PC-3 (cell line): Measurements from ENCODE around the gene SLC10A4. TPM values are rescaled to one million over a fixed set of nuclear protein-coding genes. Genes with fewer than 3 reads are reported as not detected.

ENCODE experiments used
- ATAC-seq: fragments of 200-7000 bp; cut with Tn5 transposase; 2 replicates; pipeline ENCODE4 v1.9.1; 2020; ENCODE audit warnings: mild to moderate bottlenecking, moderate library complexity
- BruUV-seq: library from RNA; stranded (reverse); fragments of 400-500 nt; replicated peaks from 2 replicates; lab custom pipeline; 2021; lab: Mats Ljungman, UMichigan
- CTCF ChIA-PET: fragments of 300-600 bp; sonication (Branson Sonifier 250); formaldehyde crosslinking; loops from one replicate; lab custom pipeline; 2022; ENCODE audit warnings: antibody characterized with exemption; lab: Charles Lee
- POLR2A ChIA-PET: fragments of 300-600 bp; sonication (Branson Sonifier 250); formaldehyde crosslinking; loops from one replicate; lab custom pipeline; 2022; ENCODE audit warnings: antibody characterized with exemption; ENCODE audit not compliant: unreplicated experiment; lab: Charles Lee
- DNase-seq: peaks from one replicate; pipeline ENCODE4 v3.0.0-alpha.2; 2015
- H2AFZ ChIP-seq: fragments of 300-600 bp; sonication (generic); 2 replicates; pipeline ENCODE4 v1.6.0; 2016; ENCODE audit warnings: antibody characterized with exemption, low read length
- H3F3A ChIP-seq: fragments of 300-600 bp; sonication (generic); one replicate; pipeline ENCODE4 v1.6.0; 2017; ENCODE audit warnings: antibody characterized with exemption, low read length, control low read depth, mild to moderate bottlenecking; ENCODE audit not compliant: unreplicated experiment
- H3K27ac ChIP-seq: fragments of 300-600 bp; sonication (generic); 2 replicates; pipeline ENCODE4 v1.5.1; 2016; ENCODE audit warnings: mild to moderate bottlenecking, low read length
- H3K27me3 ChIP-seq: fragments of 300-600 bp; sonication (generic); 2 replicates; pipeline ENCODE4 v1.6.1; 2016; ENCODE audit warnings: low read length, mixed read lengths
- H3K36me3 ChIP-seq: fragments of 300-600 bp; sonication (generic); 2 replicates; pipeline ENCODE4 v1.6.1; 2016; ENCODE audit warnings: low read depth, mixed run types, low read length, mixed read lengths
- H3K4me1 ChIP-seq: fragments of 300-600 bp; sonication (generic); 2 replicates; pipeline ENCODE4 v1.5.1; 2016; ENCODE audit warnings: low read length; ENCODE audit not compliant: insufficient read depth
- H3K4me2 ChIP-seq: fragments of 300-600 bp; sonication (generic); 2 replicates; pipeline ENCODE4 v1.6.0; 2016; ENCODE audit warnings: low read length
- H3K4me3 ChIP-seq: fragments of 300-600 bp; sonication (generic); 2 replicates; pipeline ENCODE4 v1.5.1; 2016; ENCODE audit warnings: mild to moderate bottlenecking, low read length, mixed read lengths
- H3K79me2 ChIP-seq: fragments of 300-600 bp; sonication (generic); 2 replicates; pipeline ENCODE4 v1.6.1; 2017; ENCODE audit warnings: low read length, mixed read lengths
- H3K9ac ChIP-seq: fragments of 300-600 bp; sonication (generic); 2 replicates; pipeline ENCODE4 v1.6.0; 2016; ENCODE audit warnings: mild to moderate bottlenecking, low read length
- H3K9me2 ChIP-seq: fragments of 300-600 bp; sonication (generic); replicated peaks from 2 replicates; pipeline ENCODE4 v1.6.1; 2016; ENCODE audit warnings: mixed run types, low read length, mixed read lengths
- H3K9me3 ChIP-seq: fragments of 300-600 bp; sonication (generic); 2 replicates; pipeline ENCODE4 v1.6.1; 2016; ENCODE audit warnings: low read length, mixed read lengths
- H4K20me1 ChIP-seq: fragments of 300-600 bp; sonication (generic); 2 replicates; pipeline ENCODE4 v1.6.1; 2016; ENCODE audit warnings: low read length, mixed read lengths
- EZH2 ChIP-seq: fragments of 300-600 bp; sonication (generic); IDR thresholded peaks from one replicate; pipeline ENCODE4 v1.6.1; 2017; ENCODE audit warnings: antibody characterized with exemption, mild to moderate bottlenecking, low read length; ENCODE audit not compliant: unreplicated experiment
- EZH2phosphoT487 ChIP-seq: fragments of 300-600 bp; sonication (generic); IDR thresholded peaks from 2 replicates; pipeline ENCODE4 v1.6.1; 2018; ENCODE audit warnings: mild to moderate bottlenecking, antibody characterized with exemption, low read length, borderline replicate concordance
- intact Hi-C: fragments of 100-400 bp; cut with micrococcal nuclease; formaldehyde crosslinking; loops from 2 replicates; pipeline ENCODE4 v1.9.0; 2023
- total RNA-seq: library from RNA; depleted of rRNA; stranded (reverse); fragments of >200 nt; gene quantifications from 2 replicates; pipeline ENCODE4 v1.2.3, GENCODE V29; 2014
- TF ChIP-seq, protein P1 (sequence below): fragments of 300-600 bp; sonication (generic); conservative IDR thresholded peaks from 2 replicates; pipeline ENCODE4 v1.5.1; 2017; ENCODE audit warnings: antibody characterized with exemption, low read depth, mild to moderate bottlenecking, low read length

SLC10A4 gene
- total RNA-seq, 1 experiment from 2014 or later: not detected

DNA sequence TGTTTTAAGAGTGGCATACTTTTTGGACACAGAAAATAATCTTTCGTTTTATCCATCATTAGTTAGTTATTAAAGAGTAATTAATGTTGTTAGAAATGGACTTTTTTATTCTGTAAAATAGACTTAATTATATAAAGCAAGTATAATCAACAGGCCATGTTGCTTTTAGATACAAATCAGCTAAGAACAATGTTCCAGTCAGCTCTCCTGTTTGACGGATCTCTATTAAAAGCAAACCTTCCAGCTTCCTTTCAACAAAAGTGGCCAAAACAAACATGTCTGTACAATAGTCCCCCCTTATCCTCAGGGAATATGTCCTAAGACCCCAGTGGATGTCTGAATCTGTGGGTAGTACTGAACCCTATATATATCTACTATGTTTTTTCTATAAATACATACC lies 4.9 kb upstream of the SLC10A4 start:
- H3K27ac ChIP-seq: no peak overlapping the region
- TF ChIP-seq EZH2: no peak
- TF ChIP-seq, protein P1, sequence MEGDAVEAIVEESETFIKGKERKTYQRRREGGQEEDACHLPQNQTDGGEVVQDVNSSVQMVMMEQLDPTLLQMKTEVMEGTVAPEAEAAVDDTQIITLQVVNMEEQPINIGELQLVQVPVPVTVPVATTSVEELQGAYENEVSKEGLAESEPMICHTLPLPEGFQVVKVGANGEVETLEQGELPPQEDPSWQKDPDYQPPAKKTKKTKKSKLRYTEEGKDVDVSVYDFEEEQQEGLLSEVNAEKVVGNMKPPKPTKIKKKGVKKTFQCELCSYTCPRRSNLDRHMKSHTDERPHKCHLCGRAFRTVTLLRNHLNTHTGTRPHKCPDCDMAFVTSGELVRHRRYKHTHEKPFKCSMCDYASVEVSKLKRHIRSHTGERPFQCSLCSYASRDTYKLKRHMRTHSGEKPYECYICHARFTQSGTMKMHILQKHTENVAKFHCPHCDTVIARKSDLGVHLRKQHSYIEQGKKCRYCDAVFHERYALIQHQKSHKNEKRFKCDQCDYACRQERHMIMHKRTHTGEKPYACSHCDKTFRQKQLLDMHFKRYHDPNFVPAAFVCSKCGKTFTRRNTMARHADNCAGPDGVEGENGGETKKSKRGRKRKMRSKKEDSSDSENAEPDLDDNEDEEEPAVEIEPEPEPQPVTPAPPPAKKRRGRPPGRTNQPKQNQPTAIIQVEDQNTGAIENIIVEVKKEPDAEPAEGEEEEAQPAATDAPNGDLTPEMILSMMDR: no peak
- TF ChIP-seq EZH2phosphoT487: no peak
- no peak overlapping the region for H2AFZ ChIP-seq
- H3K4me1 ChIP-seq: no peaks in the 10 kb centered on the region
- no peak overlapping the region for H3K9ac ChIP-seq
- H4K20me1 ChIP-seq: no peaks in the 10 kb centered on the region
- H3K9me3 ChIP-seq: no peaks in the 10 kb centered on the region
- DNase-seq (no peak), ATAC-seq (no peak)
- H3F3A ChIP-seq: no peaks in the 10 kb centered on the region
- no peaks in the 10 kb centered on the region for H3K9me2 ChIP-seq
- ChIA-PET CTCF (no interaction called here), POLR2A (no interaction called here)
- no peaks in the 10 kb centered on the region for H3K27me3 ChIP-seq
- H3K4me3 ChIP-seq: no peak overlapping the region
- intact Hi-C loops: no loop called here
- no peak overlapping the region for H3K4me2 ChIP-seq
- no peaks in the 10 kb centered on the region for H3K79me2 ChIP-seq
- no TSS peak for BruUV-seq
- H3K36me3 ChIP-seq: no peaks in the 10 kb centered on the region

DNA sequence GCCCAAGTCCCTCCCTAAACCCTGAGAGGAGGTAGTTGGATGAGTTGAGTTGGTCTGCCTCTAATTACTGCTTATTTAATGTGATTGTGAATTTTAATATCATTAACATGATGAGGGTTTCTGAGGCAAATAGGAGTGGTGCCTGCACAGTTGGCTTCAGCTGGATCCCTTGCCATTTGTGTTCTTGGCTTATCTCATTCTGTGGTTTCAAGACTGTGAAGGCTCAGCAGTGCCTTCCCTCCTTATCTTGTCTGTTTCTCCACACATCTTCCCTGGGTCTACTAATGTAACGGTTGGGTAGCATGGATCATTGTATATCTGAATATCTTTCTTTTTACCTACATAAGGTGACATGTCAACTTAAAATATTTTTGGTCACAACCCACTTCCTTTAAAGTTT lies 1.6 kb upstream of the SLC10A4 start:
- no peak for DNase-seq
- ATAC-seq: no peak
- POLR2A ChIA-PET: no interaction called here
- Histone ChIP-seq H3K4me2 (no peak overlapping the region), H3K27ac (no peak overlapping the region), H3K9me3 (no peaks in the 10 kb centered on the region), H3F3A (no peaks in the 10 kb centered on the region), H3K36me3 (no peaks in the 10 kb centered on the region), H2AFZ (no peak overlapping the region), H3K4me3 (no peak overlapping the region), H3K4me1 (no peaks in the 10 kb centered on the region), H4K20me1 (no peaks in the 10 kb centered on the region), H3K27me3 (no peaks in the 10 kb centered on the region), H3K9ac (no peak overlapping the region), H3K9me2 (no peaks in the 10 kb centered on the region), H3K79me2 (no peaks in the 10 kb centered on the region)
- BruUV-seq: no TSS peak
- TF ChIP-seq, protein P1: no peak
- TF ChIP-seq EZH2: no peak
- no peak for TF ChIP-seq EZH2phosphoT487
- intact Hi-C loops: loop anchor here (10.0 kb wide), 1 partner anchor 57 kb away; no protein-coding TSS in a partner anchor
- CTCF ChIA-PET: no interaction called here

DNA sequence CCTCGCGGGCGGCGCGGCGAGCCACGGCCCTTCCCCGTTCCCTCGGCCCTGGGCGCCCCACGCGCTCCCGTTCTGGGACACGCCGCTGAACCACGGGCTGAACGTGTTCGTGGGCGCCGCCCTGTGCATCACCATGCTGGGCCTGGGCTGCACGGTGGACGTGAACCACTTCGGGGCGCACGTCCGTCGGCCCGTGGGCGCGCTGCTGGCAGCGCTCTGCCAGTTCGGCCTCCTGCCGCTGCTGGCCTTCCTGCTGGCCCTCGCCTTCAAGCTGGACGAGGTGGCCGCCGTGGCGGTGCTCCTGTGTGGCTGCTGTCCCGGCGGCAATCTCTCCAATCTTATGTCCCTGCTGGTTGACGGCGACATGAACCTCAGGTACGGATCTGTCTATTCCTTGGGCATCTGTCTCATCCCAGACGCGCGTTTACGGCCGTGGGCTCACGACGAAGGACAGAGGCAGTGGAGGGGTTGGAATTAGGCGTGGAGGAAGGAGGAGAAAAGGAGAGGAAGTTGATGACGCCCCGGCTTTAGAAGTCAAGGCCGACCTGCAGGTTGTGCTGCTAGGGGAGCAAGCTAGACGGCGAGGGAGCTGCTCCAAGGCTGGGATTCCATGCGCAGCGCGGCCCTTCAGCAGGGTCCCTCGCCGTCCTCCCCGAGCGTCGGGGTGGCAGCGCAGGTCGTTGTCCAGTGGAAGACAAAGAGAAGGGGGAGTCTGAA lies 792 bp downstream of the SLC10A4 start:
- Histone ChIP-seq H3K4me3 (no peak overlapping the region), H3K36me3 (no peaks in the 10 kb centered on the region), H3K9ac (no peak overlapping the region), H3K4me2 (no peak overlapping the region), H3K27me3 (no peaks in the 10 kb centered on the region), H3K4me1 (no peaks in the 10 kb centered on the region), H3K9me3 (no peaks in the 10 kb centered on the region), H3K79me2 (no peaks in the 10 kb centered on the region), H3K9me2 (no peaks in the 10 kb centered on the region), H3K27ac (no peak overlapping the region), H4K20me1 (no peaks in the 10 kb centered on the region), H3F3A (no peaks in the 10 kb centered on the region), H2AFZ (no peak overlapping the region)
- CTCF ChIA-PET: no interaction called here
- BruUV-seq: no TSS peak
- POLR2A ChIA-PET: no interaction called here
- ATAC-seq (no peak), DNase-seq (no peak)
- TF ChIP-seq EZH2phosphoT487: no peak
- TF ChIP-seq, protein P1: no peak
- TF ChIP-seq EZH2: no peak
- intact Hi-C loops: loop anchor here (10.0 kb wide), 1 partner anchor 59 kb away; no protein-coding TSS in a partner anchor
